GM12878 (cell line): Measurements from ENCODE around the gene GALNT9. TPM values are rescaled to one million over a fixed set of nuclear protein-coding genes. Genes with fewer than 3 reads are reported as not detected.

Experiments used
- ATAC-seq: fragments of 200-7000 bp; cut with Tn5 transposase; 3 replicates; pipeline ENCODE4 v1.9.1; 2020; ENCODE audit warnings: mild to moderate bottlenecking, moderate library complexity
- BruUV-seq: library from RNA; stranded (reverse); fragments of 400-500 nt; replicated peaks from 2 replicates; lab custom pipeline; 2021; lab: Mats Ljungman, UMichigan
- CTCF ChIA-PET: fragments of 300-600 bp; sonication (Branson Sonifier 250); formaldehyde crosslinking; extraction: SDS; loops from one replicate; lab custom pipeline; 2021; ENCODE audit warnings: inconsistent platforms; lab: Yijun Ruan, JAX
- POLR2A ChIA-PET: fragments of 350-600 bp; formaldehyde crosslinking; extraction: SDS; loops from one replicate; lab custom pipeline; 2021; ENCODE audit warnings: inconsistent platforms; lab: Charles Lee
- RAD21 ChIA-PET: fragments of 300-600 bp; sonication (Branson Sonifier 250); formaldehyde crosslinking; loops from one replicate; lab custom pipeline; 2023; ENCODE audit warnings: antibody characterized with exemption; ENCODE audit not compliant: unreplicated experiment; lab: Charles Lee
- SMC1A ChIA-PET: fragments of 300-600 bp; sonication (Branson Sonifier 250); formaldehyde crosslinking; loops from one replicate; lab custom pipeline; 2023; ENCODE audit not compliant: unreplicated experiment, uncharacterized antibody; lab: Charles Lee
- DNase-seq: peaks from one replicate; pipeline ENCODE4 v3.0.0-alpha.2; 2011; ENCODE audit warnings: low read depth, low spot score
- FAIRE-seq: peaks from 3 replicates; lab custom pipeline; 2011; peaks lifted over from hg19 to GRCh38; lab: Jason Lieb, UNC
- H2AFZ ChIP-seq: 2 replicates; pipeline ENCODE4 v1.6.0; 2011; ENCODE audit warnings: low read depth, low read length, control low read depth; ENCODE audit not compliant: control insufficient read depth
- H3K27ac ChIP-seq: 2 replicates; pipeline ENCODE4 v1.5.1; 2011; ENCODE audit warnings: control low read depth; ENCODE audit not compliant: control insufficient read depth, insufficient read depth
- H3K27me3 ChIP-seq, 2 experiments: replicated peaks in 1 of 2; 2 replicates each; pipeline versions ENCODE4 v1.6.0 to v1.6.1; 2011; ENCODE audit warnings: low read length in 1 of 2; ENCODE audit not compliant: control insufficient read depth in 2 of 2, insufficient read depth in 2 of 2
- H3K36me3 ChIP-seq, 2 experiments: 2 replicates each; pipeline ENCODE4 v1.5.1; 2011; ENCODE audit warnings: low read length in 1 of 2; ENCODE audit not compliant: control insufficient read depth in 2 of 2, insufficient read depth in 2 of 2
- H3K4me1 ChIP-seq: 2 replicates; pipeline ENCODE4 v1.6.1; 2011; ENCODE audit warnings: mild to moderate bottlenecking, low read length, moderate library complexity, mixed read lengths; ENCODE audit not compliant: control insufficient read depth, insufficient read depth
- H3K4me2 ChIP-seq: 2 replicates; pipeline ENCODE4 v1.6.0; 2011; ENCODE audit warnings: control low read depth; ENCODE audit not compliant: control insufficient read depth, insufficient read depth
- H3K4me3 ChIP-seq: fragments of 200-600 bp; sonication (generic); 2 replicates; pipeline ENCODE4 v1.5.1; 2016
- H3K79me2 ChIP-seq: 2 replicates; pipeline ENCODE4 v1.6.0; 2011; ENCODE audit warnings: low read length; ENCODE audit not compliant: control insufficient read depth, insufficient read depth
- H3K9ac ChIP-seq: 2 replicates; pipeline ENCODE4 v1.8.0; 2011; ENCODE audit warnings: low read length, control low read depth, mixed read lengths; ENCODE audit not compliant: control insufficient read depth, insufficient read depth
- H3K9me3 ChIP-seq: replicated peaks from 3 replicates; pipeline ENCODE4 v1.5.1; 2011; ENCODE audit warnings: mild to moderate bottlenecking, low read length; ENCODE audit not compliant: control insufficient read depth, insufficient read depth
- H4K20me1 ChIP-seq: 2 replicates; pipeline ENCODE4 v1.6.0; 2011; ENCODE audit not compliant: control insufficient read depth, insufficient read depth
- CBX3 ChIP-seq: fragments of 200-600 bp; sonication (generic); IDR thresholded peaks from 2 replicates; pipeline ENCODE4 v1.6.1; 2016; ENCODE audit warnings: low read depth, borderline replicate concordance
- CBX5 ChIP-seq: sonication (generic); IDR thresholded peaks from 2 replicates; pipeline ENCODE4 v1.6.1; 2016; ENCODE audit warnings: low read depth, moderate library complexity, mild to moderate bottlenecking, inconsistent platforms
- EP300 ChIP-seq, 2 experiments: fragments of 150-350 bp in 1 of 2; IDR thresholded peaks; 2 replicates each; pipeline ENCODE4 v1.6.1; 2011 to 2012; ENCODE audit warnings: low read depth in 2 of 2, low read length in 2 of 2, borderline replicate concordance in 1 of 2, improper control_type of control experiment in 1 of 2, inconsistent platforms in 1 of 2; ENCODE audit not compliant: control insufficient read depth in 1 of 2
- HDAC6 ChIP-seq: fragments of 200-600 bp; sonication (generic); IDR thresholded peaks from one replicate; pipeline ENCODE4 v1.8.0; 2017; ENCODE audit warnings: antibody characterized with exemption; ENCODE audit not compliant: unreplicated experiment
- KDM1A ChIP-seq: fragments of 200-600 bp; sonication (generic); IDR thresholded peaks from 2 replicates; pipeline ENCODE4 v1.6.1; 2016; ENCODE audit warnings: borderline replicate concordance
- SMARCA5 ChIP-seq: fragments of 450-650 bp; IDR thresholded peaks from 2 replicates; pipeline ENCODE4 v1.6.1; 2017; ENCODE audit warnings: mild to moderate bottlenecking
- SPI1 ChIP-seq: IDR thresholded peaks from 2 replicates; pipeline ENCODE4 v1.6.1; 2011; ENCODE audit warnings: low read depth, mild to moderate bottlenecking, low read length, moderate library complexity, borderline replicate concordance; ENCODE audit not compliant: insufficient read depth
- SREBF1 ChIP-seq: IDR thresholded peaks from 2 replicates; pipeline ENCODE4 v1.6.1; 2012; ENCODE audit warnings: mild to moderate bottlenecking, low read length
- SRF ChIP-seq, 2 experiments: IDR thresholded peaks; 2 replicates each; pipeline ENCODE4 v1.6.1; 2011; ENCODE audit warnings: low read depth in 2 of 2, low read length in 2 of 2, mild to moderate bottlenecking in 1 of 2, moderate library complexity in 1 of 2
- STAT1 ChIP-seq: fragments of 450-650 bp; conservative IDR thresholded peaks from 2 replicates; pipeline ENCODE4 v1.6.1; 2014; ENCODE audit warnings: antibody characterized with exemption, mild to moderate bottlenecking
- TCF12 ChIP-seq: IDR thresholded peaks from 2 replicates; pipeline ENCODE4 v1.6.1; 2011; ENCODE audit warnings: low read depth, mild to moderate bottlenecking, low read length
- WRNIP1 ChIP-seq: IDR thresholded peaks from 2 replicates; pipeline ENCODE4 v1.6.1; 2011; ENCODE audit warnings: low read depth, low read length, improper control_type of control experiment, borderline replicate concordance
- ZBED1 ChIP-seq: IDR thresholded peaks from 2 replicates; pipeline ENCODE4 v1.6.1; 2016; ENCODE audit warnings: borderline replicate concordance
- ZBTB40 ChIP-seq: fragments of 450-650 bp; IDR thresholded peaks from 2 replicates; pipeline ENCODE4 v1.6.1; 2016; ENCODE audit warnings: mild to moderate bottlenecking, moderate library complexity, borderline replicate concordance
- WGBS: methylation state at CpG from one replicate; pipeline ENCODE4 v1.1.6; 2016; ENCODE audit warnings: low lambda C conversion rate; ENCODE audit not compliant: insufficient replicate concordance, insufficient coverage; ENCODE audit errors: missing lambda C conversion rate; 5-methylcytosine and 5-hydroxymethylcytosine counted together
- in situ Hi-C: fragments of 300-500 bp; cut with MboI; formaldehyde crosslinking; loops from 9 replicates; pipeline ENCODE4 v1.14.3; 2018; ENCODE audit warnings: mixed read lengths
- intact Hi-C: fragments of 100-400 bp; cut with micrococcal nuclease; formaldehyde crosslinking; loops from one replicate; pipeline ENCODE4 v1.14.2; 2022; ENCODE audit not compliant: unreplicated experiment
- polyA plus RNA-seq, 11 experiments: library from polyadenylated mRNA; depleted of rRNA in 4 of 11; unstranded in 6 of 11; stranded (reverse) in 5 of 11; fragments of >200 nt; fragmentation: Nextera tagmentation in 4 of 11; fragmentation: Illumina TruSeq in 1 of 11; extraction: Ambion mirVana in 4 of 11; extraction: Trizol in 1 of 11; gene quantifications; 1 replicate in 1 of 11; 2 replicates in 10 of 11; pipeline versions ENCODE4 v1.2.1 to v1.2.3, GENCODE V29; 2011 to 2016; ENCODE audit warnings: inconsistent platforms in 2 of 11, missing spikeins in 2 of 11, low read depth in 1 of 11
- total RNA-seq, 4 experiments: library from RNA; depleted of rRNA in 3 of 4; stranded (reverse); fragments of >200 nt in 3 of 4; fragmentation: Illumina TruSeq in 1 of 4; extraction: Trizol in 1 of 4; gene quantifications; 2 replicates each; pipeline versions ENCODE4 v1.2.1 to v1.2.3, GENCODE V29; 2013 to 2021
- TF ChIP-seq, protein P1 (sequence below): fragments of 450-650 bp; formaldehyde crosslinking; IDR thresholded peaks from 2 replicates; pipeline ENCODE4 v1.4.0; 2022; ENCODE audit warnings: mild to moderate bottlenecking, moderate library complexity
- TF ChIP-seq, protein P2 (sequence below): IDR thresholded peaks from 2 replicates; pipeline ENCODE4 v1.6.1; 2011; ENCODE audit warnings: low read depth, low read length, improper control_type of control experiment, borderline replicate concordance

Gene GALNT9
- total and polyA plus RNA-seq, 10 of the 15 experiments (the other 5 are each of a cell fraction or from before 2014, with no cell fraction given) = 0.04 TPM; not detected in 9

- H2AFZ ChIP-seq = no peak overlapping the region
- H3K4me1 ChIP-seq = no peaks in the 10 kb centered on the region
- no peak overlapping the region for H3K9ac ChIP-seq
- H4K20me1 ChIP-seq = no peaks in the 10 kb centered on the region
- no peak overlapping the region for H3K27ac ChIP-seq
- intact Hi-C loops (no loop called here), in situ Hi-C loops (no loop called here)
- no peaks in the 10 kb centered on the region for H3K79me2 ChIP-seq
- ChIA-PET SMC1A (no interaction called here), RAD21 (no interaction called here), POLR2A (no interaction called here), CTCF (no interaction called here)
- ATAC-seq (no peak), DNase-seq (no peak), FAIRE-seq (no peak)
- H3K4me2 ChIP-seq = no peak overlapping the region
- no peak overlapping the region for H3K4me3 ChIP-seq
- WGBS = 70% methylated on average over 21 of the region's 21 CpGs
- no TSS peak for BruUV-seq
- H3K27me3 ChIP-seq = no peaks in the 10 kb centered on the region
- no peaks in the 10 kb centered on the region for H3K36me3 ChIP-seq
- no peaks in the 10 kb centered on the region; the same call in 2 of the 3 replicates for H3K9me3 ChIP-seq
- TF ChIP-seq KDM1A (no peak), SMARCA5 (no peak), ZBED1 (no peak), ZBTB40 (no peak), WRNIP1 (no peak), SRF (IDR thresholded peaks at IDR 0.05; ENCODE audit: low read depth in 2 of 2, low read length in 2 of 2) (no peak), SREBF1 (no peak), HDAC6 (no peak), TCF12 (no peak), STAT1 (no peak), SPI1 (no peak), EP300 (IDR thresholded peaks at IDR 0.05; ENCODE audit: borderline replicate concordance in 1 of 2, control insufficient read depth in 1 of 2, low read depth in 2 of 2, low read length in 2 of 2) (no peak), CBX5 (no peak), CBX3 (no peak)
- TF ChIP-seq, protein P1, sequence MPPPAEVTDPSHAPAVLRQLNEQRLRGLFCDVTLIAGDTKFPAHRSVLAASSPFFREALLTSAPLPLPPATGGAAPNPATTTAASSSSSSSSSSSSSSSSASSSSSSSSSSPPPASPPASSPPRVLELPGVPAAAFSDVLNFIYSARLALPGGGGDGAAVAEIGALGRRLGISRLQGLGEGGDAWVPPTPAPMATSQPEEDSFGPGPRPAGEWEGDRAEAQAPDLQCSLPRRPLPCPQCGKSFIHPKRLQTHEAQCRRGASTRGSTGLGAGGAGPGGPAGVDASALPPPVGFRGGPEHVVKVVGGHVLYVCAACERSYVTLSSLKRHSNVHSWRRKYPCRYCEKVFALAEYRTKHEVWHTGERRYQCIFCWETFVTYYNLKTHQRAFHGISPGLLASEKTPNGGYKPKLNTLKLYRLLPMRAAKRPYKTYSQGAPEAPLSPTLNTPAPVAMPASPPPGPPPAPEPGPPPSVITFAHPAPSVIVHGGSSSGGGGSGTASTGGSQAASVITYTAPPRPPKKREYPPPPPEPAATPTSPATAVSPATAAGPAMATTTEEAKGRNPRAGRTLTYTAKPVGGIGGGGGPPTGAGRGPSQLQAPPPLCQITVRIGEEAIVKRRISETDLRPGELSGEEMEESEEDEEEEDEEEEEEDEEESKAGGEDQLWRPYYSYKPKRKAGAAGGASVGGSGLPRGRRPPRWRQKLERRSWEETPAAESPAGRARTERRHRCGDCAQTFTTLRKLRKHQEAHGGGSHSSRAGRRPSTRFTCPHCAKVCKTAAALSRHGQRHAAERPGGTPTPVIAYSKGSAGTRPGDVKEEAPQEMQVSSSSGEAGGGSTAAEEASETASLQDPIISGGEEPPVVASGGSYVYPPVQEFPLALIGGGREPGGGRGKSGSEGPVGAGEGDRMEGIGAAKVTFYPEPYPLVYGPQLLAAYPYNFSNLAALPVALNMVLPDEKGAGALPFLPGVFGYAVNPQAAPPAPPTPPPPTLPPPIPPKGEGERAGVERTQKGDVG = no peak
- TF ChIP-seq, protein P2, sequence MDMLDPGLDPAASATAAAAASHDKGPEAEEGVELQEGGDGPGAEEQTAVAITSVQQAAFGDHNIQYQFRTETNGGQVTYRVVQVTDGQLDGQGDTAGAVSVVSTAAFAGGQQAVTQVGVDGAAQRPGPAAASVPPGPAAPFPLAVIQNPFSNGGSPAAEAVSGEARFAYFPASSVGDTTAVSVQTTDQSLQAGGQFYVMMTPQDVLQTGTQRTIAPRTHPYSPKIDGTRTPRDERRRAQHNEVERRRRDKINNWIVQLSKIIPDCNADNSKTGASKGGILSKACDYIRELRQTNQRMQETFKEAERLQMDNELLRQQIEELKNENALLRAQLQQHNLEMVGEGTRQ = no peak
These were observed 19.7 kb downstream of the GALNT9 start for GRCh38 chr12:132309596-132310086.
